Cardiac fibroblast (primary cell): ENCODE measurements around the gene LRP8.

Source experiments
- DNase-seq, 2 donors: peaks; one replicate each; pipeline versions ENCODE4 v3.0.0 to v3.0.0-alpha.2; 2010; ENCODE audit warnings: low read depth in 2 of 2
- H3K4me3 ChIP-seq, 2 donors: replicated peaks in 1 of 2; 1 replicate in 1 of 2; 2 replicates in 1 of 2; pipeline ENCODE4 v1.5.1; 2011; ENCODE audit warnings: low read depth in 2 of 2, low read length in 2 of 2, mild to moderate bottlenecking in 2 of 2, moderate library complexity in 1 of 2
- CTCF ChIP-seq: IDR thresholded peaks from one replicate; pipeline ENCODE4 v1.5.1; 2011; ENCODE audit warnings: low read depth, mild to moderate bottlenecking, low read length, inconsistent platforms

LRP8 gene

DNA sequence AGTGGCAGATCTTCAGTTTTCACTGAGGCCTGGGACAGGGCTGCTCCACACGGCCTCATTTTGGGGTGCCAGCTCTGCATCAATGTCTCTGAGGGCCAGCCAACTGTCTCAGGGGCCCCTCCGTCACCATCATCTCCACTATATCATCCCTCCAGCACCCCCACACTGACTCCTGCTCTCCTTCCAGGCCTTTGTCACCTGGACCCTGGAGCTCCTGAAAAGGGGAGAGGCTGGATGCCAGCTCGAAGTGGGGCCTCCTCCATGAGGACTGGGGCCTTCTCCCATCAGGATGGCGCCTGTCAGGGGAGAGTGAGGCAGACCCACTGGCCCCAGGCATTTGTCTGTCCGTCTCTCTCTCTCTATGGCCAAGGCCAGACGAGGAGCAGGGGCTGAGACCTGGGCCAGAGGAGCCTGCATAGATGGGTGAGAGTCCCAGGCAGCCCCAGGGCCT is 44.7 kb upstream of the LRP8 start:
- no peak for TF ChIP-seq CTCF
- H3K4me3 ChIP-seq: no peak overlapping the region
- DNase-seq: no peak

GRCh38 chr1:53371851-53372250 is 44.0 kb upstream of the LRP8 start:
- H3K4me3 ChIP-seq: no peak overlapping the region
- no peak for DNase-seq
- no peak for TF ChIP-seq CTCF

DNA sequence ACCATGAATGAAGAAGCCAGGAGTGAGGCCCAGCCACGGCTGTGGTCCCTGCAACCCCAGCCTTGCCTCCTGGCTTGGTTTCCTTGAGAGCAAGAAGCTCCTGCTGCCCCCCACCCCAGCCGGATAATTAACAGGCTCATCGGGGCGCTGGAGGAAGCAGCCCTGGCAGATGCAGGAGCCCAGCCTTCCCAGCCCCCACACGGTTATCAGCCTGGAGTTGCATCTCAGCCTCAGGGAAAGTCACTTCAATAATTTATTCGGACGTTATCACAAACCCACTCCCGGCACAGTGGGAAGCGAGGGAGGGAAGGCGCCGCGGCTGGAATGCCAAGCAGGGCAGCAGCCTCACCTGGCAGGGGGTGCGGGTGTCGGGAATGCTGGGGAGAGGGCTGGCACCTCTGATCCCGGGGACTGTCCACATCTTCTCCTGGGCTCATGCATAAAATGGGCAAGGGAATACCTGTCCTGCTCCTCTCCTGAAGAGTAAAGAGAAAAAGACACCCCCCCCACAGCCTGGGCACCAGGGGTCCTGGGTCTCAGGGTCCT is 43.3 kb upstream of the LRP8 start:
- no peak for DNase-seq
- TF ChIP-seq CTCF: no peak
- H3K4me3 ChIP-seq: no peak overlapping the region

DNA sequence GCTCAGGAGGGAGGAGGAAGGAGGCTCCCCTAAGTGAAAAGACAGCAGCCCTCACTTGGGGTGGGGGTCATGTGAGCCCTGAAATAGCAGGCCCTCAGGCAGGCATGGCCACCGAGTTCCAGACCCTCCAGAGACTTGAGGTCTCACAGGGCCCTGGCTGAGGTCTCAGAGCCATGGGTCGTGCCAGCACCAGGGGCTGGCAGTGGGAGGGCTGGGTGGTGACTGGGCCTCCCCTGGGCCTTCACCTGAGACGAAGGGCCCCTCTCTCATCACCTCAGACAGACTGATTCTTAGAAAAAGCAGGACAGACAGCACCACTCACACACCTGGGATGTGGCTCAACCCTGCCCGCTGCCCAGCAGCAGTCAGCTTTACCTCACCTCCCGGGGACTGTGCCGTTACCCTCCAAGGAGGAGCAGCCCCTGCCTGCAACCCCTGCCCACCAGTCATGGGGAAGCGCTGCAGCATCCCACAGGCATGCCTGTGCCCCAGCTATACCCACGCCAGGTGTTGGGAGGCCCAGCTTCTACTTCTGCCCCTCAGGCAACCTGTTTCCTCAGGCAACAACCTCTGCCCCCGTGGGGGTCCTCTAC is 42.6 kb upstream of the LRP8 start:
- H3K4me3 ChIP-seq: no peak overlapping the region
- DNase-seq: no peak
- TF ChIP-seq CTCF: no peak

DNA sequence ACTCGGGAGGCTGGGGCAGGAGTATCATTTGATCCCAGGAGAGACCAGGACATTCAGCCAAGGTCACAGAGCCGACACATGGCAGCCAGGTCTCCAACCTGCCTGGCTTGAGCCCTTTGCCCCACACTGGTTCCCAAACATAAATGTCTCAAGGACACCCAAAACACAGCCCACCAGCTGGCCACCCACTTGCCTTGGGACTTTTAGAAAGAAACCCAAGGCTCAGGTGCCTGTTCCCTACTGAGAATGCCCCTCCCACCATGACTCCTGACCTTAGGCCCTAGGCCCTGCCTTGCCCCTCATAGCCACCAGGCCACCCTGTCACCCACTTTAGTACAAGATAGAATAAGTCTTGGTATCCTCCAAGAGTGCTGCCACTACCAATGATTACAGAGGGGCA is 41.9 kb upstream of the LRP8 start:
- no peak overlapping the region for H3K4me3 ChIP-seq
- DNase-seq: no peak
- TF ChIP-seq CTCF: no peak

DNA sequence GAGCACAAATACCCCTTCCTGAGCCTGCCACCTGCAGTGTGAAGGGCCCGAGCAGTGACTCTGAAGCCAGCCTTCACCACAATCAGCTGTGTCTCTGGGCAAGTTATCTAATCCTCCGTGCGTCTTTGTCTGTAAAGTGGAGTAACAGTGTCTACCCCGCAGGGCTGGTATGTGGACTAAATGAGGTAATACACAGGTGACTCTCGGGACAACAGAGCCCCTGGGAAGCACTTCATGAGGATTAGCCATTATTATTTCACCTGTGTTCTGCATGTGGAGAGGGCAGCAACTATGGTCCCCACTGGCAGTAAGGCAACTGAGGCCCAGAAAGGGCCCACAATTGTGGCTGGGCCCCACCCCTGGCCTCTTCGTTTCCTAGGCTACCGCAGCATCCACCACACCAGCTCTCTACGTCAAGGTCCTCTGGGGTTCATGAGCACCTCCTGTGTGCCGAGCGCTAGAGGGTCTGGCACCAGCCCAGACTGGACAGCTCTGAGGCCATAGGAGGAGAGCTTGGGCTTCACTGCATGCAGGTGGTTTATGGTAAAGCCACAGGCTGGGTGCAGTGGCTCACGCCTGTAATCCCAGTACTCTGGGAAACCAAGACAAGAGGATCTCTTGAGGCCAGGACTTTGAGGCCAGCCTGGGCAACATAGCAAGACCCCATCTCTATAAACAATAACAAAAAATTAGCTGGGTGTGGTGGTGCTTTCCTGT is 41.3 kb upstream of the LRP8 start:
- no peak for DNase-seq
- TF ChIP-seq CTCF: no peak

More for the DNA sequence above, 41.3 kb upstream of the LRP8 start:
- no peak overlapping the region for H3K4me3 ChIP-seq
